GM19035 (cell line): ENCODE data around the gene MCTS1.
A peak's percentile ranks its signal among the peaks of the same experiment; 100 is the strongest.
"Not testable (repeated sequence)": the region's sequence is repeated elsewhere in the genome, so short reads cannot be mapped to it uniquely, and the experiment has no call there.

ENCODE experiments used
- ATAC-seq: cut with Tn5 transposase; IDR thresholded peaks from one replicate; pipeline ENCODE4 v1.9.1; 2021; ENCODE audit not compliant: unreplicated experiment

Gene MCTS1, protein sequence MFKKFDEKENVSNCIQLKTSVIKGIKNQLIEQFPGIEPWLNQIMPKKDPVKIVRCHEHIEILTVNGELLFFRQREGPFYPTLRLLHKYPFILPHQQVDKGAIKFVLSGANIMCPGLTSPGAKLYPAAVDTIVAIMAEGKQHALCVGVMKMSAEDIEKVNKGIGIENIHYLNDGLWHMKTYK

DNA sequence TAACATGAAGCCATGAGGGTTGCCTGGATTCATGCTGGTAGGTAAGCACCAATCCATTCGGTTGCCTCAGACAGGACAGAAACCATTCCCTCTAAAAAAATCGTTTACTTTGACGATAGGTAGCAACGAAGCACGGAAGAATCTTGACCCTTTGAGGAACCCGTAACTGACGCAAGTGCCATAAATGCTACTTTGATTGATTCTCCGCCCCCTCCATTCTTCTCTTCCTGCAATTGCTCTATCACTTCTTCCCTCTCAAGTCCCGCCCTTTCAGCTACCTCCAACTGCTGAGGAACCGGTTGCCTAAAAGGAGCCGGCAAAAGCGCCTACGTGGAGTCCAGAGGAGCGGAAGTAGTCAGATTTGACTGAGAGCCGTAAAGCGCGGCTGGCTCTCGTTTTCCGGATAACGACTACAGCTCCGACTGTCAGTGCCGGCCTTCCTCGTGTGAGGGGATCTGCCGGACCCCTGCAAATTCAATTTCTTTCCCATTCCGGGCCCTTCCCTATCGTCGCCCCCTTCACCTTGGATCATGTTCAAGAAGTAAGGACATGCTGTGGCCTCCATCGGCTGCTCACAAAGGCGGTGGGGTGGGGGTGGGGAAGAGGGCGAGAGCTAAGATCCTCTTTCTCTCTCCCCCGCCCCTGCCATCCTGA is at the start of gene MCTS1:
TSS of gene MCTS1 (plus strand) at position 395 of the 654 bp plus-strand sequence. CDS start at position 531, 136 bp downstream.
- peak; percentile 83 for ATAC-seq

GRCh38 chrX:120556251-120556650 is 47.6 kb upstream of the MCTS1 start:
- ATAC-seq = no peak

GRCh38 chrX:120559804-120560203 is 44.1 kb upstream of the MCTS1 start:
- no peak for ATAC-seq

- ATAC-seq = peak; percentile 46
These were observed 43.5 kb upstream of the MCTS1 start for GRCh38 chrX:120560405-120560841.

DNA sequence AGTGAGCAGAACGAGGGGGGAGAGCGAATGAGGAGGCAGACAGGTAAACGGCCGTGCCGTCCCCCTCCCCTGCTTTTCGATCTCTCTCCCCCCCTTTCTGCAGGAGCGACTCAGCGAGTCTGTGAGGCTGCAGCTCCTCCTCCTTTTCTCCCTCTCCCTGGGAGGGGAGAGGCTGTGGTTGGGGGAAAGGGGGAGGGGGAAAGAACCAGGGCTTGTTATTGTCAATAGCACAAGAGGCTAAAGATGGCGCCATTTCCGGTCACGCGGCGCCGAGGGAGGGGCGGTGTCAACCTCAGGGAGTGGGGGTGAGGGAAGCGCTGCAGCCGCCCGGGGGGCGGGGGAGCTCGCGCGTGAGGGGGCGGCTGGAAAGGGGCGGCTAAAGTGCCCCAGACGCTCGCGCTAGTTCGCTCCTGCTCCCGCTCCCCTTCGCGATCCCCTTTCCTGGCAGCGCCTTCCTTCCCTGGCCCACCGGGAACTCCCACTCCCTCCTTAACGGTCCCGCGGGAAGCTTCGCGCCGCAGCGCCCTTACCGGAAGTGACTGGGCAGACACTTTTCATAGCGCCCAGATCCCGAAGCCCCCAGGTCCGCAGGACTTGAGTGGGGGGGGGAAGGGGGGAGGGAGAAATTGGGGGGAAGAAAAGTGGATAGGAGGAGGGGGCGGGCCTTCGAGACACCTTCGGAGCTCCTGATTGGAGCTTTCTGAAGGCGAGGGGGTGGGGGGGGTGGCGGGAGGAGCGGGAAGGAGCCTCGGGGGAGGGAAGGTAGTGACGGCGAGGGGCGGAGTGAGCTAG is 42.9 kb upstream of the MCTS1 start, which contains the start of gene CUL4B:
TSS of gene CUL4B (minus strand) at position 121 of the 792 bp plus-strand sequence. CDS start 324 bp downstream, outside the sequence.
- peak; percentile 81 for ATAC-seq

GRCh38 chrX:120561634-120562568 is 42.0 kb upstream of the MCTS1 start:
- ATAC-seq = no peak

DNA sequence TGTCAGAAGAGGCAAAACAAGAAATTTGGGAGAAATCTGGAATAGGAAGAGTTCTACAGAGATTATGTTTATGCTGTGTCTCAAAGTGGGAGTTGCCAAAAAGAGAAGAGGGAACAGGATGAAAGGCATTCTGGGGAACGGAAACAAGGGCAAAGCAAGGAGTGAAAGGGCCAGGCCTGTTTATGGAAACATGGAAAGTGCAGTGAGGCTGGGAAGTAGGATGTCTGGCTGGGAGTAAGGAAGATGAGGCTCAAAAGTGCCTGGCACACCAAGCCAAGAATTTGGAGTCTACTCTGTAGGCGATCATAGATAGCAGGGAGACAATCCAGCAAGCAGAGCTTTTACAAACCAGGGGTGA is 41.4 kb upstream of the MCTS1 start:
- no peak for ATAC-seq

DNA sequence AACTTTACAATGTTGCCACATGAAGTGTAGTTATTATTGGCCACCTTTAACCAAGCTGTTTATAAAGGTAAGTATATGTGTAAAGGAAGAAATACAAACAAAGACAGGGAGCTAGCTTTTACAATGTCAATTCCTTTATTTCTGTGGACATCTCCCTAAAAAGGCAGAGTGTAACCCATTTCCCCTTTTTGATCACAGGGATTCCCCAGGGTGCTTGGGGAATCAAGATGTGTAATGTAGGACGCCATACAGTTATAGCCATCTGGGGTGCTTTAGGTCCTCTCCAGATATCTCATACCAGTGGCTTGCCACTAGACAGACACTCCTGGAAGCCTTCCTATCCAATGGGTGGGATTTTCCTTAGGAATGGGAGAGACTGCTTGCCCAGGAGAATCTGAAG is 39.0 kb upstream of the MCTS1 start:
- no peak for ATAC-seq

DNA sequence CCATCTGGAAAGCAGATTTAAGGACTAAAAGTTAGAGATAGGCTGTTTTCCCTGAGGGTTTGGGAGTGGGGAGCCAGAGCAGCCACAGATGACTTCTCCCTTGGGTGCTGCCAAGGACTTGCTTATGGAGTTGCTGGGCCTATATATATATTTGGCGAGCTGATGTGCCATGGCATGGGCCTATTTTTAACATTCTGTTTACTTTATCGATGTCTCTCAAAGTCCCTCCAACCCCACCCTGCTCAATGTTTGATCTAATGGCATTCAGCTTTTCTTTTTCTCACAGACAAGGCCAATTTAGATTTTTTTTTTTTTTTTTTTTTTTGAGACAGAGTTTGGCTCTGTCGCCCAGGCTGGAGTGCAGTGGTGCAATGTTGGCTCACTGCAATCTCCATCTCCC is 37.1 kb upstream of the MCTS1 start:
- no peak for ATAC-seq

DNA sequence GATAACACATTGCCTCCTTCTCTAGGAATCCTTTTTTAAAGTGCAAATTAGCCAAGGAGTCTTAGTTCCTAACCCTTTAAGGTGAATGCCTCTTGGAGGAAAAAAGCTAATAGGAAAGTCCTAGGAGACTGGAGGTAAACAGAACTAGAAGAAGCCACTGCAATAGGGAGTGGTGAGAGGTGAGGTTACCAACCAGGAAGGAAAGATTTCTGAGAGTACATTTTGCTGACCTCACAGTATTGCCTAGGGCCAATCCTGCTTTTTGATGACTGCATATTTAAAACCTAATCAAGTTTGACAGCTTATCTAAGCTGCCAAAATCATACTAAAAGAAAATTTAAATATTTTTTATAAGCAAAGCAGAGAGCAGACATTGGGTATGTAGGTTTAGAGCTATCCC is 35.9 kb upstream of the MCTS1 start:
- ATAC-seq = no peak

- ATAC-seq = no peak
These were observed 35.3 kb upstream of the MCTS1 start for GRCh38 chrX:120568609-120569008.

DNA sequence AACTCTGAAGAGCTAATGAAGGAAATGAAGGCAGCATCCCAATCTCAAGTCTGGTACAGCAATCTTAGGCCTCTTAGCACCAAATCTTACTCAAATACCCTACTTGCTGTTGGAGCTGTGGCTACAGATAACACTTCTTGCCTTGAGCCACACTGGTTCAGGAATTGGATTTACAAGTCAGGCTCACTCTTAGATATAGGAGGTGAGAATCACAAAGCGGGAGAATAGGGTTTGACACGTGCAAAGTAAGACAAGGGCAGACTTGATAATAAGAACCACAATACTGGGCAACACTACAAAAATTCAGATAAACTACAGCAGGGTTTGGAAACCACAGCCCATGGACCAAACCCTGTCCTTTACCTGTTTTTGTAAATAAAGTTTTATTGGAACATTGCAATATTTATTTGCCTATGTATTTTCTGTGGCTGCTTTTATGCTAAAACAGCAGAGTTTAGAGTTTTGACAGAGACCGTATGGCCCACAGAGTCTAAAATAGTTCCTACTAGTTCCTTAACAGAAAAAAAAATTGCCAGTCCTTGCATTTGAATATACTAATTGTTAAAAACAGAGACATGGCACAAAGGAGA is 33.8 kb upstream of the MCTS1 start:
- ATAC-seq = no peak

DNA sequence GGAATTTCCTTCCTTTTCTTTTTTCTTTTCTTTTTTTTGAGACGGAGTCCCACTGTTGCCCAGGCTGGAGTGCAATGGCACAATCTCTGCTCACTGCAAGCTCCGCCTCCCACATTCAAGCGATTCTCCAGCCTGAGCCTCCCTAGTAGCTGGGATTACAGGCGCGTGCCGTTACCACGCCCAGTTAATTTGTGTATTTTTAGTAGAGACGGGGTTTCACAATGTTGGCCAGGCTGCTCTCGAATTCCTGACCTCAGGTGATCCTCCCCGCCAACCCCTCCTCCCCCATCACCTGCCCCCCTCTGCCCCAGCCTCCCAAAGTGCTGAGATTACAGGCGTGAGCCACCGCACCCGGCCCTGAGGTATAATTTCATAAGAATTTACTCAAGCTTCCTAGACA is 30.1 kb upstream of the MCTS1 start:
- ATAC-seq = not testable (repeated sequence)

GRCh38 chrX:120575379-120576114 is 28.4 kb upstream of the MCTS1 start:
- ATAC-seq = no peak

GRCh38 chrX:120585702-120586101 is 18.2 kb upstream of the MCTS1 start:
- ATAC-seq = no peak

- ATAC-seq = peak; percentile 52
These were observed 471 bp downstream of the MCTS1 start for GRCh38 chrX:120604361-120604782.

GRCh38 chrX:120612086-120612485 is 8.2 kb downstream of the MCTS1 start:
- ATAC-seq = no peak

DNA sequence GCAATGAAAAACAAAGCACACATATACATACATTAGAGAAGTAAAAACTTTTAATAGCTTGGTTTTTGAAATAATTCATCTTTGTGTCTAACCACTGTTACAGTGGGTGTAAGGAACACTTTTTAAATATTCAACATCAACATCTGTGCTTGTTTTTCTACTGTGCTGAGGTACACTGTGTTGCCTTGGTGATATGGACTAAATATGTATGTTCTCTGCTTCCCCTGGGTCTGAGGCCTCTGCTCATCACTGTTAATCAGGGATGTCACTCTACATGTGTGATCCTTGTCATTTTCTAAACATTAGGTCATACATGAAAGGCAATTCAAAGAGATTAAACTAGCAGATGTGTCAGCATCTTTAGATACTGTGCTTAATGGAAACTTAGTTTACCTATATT is 10.9 kb downstream of the MCTS1 start:
- ATAC-seq = no peak

DNA sequence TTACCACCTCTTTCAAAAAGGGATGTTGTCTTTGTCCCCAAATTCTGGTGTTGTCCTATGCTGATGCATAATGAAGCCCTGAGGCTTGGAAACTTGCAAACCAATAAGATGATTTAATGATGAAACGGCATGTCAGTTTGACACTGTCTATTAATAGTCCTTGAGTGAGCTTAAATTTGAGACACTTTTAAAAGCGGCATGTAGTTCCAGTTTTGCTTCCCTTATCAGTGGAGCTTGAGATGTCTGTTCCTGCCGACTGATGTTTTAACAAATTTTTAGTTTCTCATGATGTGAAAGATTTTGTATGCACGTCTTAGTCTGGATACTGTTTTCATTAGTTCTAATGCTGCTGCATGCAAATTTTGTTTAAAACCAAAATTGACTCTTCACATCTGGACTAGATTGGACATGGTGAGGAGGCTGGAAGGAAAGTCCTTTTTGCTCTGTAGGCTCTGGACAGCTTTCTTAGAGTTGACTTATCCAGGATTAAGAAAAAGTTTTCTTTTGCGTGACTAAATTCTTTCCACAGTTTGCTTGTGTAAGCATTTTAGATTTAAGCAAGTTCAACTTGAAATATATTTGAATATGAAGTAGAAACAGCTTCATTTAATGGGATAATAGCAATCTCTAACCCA is 14.2 kb downstream of the MCTS1 start:
- no peak for ATAC-seq
